Measurements from ENCODE around the gene ZFAND2B.

Gene ZFAND2B

DNA sequence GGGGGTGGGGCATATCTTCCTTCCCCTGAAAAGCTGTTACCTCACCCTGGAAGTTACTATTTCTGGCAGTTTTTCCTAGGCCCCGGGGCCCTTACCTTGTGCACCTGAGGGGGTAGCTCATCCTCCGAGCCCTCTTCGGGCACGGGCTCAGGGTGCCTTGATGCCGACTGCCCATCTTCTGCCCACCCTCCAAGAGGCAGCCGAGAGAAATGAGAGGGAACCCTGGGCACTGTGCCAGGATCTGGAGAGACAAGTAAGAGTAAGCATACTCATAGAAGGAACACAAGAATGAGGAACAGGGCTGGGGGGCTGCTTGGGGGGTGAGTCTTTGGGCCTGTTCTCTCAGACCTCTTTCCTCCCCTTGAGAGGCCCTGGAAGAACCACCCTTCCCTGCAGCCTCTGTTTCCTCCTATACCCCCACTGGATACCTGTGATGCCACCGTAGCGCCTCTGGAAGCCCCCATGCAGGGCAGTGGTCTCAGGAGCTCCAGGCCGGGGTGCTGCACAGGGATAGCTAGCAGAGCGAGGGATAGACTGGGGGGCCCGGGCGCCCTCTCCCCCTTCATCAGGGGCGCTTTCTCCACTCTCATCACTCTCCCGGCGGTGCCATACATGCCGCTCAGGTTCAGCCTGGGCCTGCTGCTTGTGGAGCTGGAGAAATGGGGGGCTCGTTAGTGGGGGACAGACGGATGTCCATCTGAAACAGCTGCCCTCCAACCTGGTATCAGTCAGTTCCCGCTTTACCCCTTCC is 14.2 kb downstream of the ZFAND2B start:
- no peak for DNase-seq

DNA sequence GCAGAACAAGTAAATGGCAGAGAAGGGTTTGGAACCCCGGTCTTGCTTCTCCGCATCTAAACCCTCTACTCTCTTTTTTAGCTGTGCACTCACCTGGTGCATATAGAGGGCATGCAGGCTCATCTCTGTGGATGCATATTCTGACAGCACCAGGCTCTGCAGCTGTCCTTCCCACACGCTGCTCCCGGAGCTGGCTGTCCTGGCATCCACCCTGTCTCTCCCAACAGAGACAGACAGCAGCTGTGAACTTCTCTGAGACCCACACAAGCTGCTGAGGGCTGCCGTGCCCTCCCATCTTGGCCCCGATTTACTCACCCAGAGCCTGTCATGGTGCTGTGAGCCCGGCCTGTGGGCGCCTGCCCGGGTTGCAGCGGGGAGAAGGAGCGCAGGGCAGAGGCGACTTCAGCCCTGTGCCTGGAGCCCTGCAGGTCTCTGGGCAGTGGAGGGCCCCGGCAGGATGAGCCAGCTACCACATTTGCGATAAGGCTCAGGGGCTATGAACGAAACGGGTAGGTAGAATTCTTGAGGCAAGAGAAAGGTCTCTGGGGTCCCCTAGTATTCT is 15.5 kb downstream of the ZFAND2B start:
- no peak for DNase-seq

DNA sequence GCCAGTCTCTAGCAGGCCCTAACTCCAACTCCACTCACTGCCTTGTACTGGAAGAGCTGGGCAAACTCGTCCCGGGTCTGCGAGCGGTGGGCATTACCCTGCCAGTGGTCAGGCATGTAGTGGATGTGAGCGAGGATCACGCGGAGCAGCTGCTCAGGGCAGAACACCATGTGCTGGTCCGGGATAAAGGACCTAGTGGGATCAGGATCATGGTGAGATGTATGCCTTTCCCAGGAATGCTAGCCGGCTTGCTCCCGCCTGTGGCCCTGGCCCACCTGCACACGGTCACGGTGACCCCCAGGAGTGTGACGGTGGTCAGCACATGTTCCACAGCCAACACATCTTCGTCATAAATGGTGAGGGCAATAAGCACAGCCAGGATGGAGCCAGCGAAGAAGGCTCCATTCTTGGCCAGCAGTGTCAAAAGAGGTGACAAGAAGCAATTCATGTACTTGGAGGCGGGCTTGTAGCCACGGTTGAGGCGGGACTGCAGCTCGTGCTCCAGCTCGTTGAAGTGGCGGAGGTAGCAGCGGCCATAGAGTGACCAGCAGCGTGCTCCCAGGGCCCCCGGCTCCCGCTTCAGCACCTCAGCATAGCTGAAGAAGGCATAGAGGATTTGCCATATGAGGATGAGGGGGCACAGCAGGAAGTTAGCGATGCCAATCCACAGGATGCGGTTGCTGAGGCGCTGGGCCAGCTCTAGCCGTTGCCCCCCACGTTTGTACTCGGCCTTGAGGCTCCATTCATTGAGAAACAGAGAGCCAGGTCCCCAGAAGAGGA is 17.4 kb downstream of the ZFAND2B start:
- DNase-seq, result no peak

DNA sequence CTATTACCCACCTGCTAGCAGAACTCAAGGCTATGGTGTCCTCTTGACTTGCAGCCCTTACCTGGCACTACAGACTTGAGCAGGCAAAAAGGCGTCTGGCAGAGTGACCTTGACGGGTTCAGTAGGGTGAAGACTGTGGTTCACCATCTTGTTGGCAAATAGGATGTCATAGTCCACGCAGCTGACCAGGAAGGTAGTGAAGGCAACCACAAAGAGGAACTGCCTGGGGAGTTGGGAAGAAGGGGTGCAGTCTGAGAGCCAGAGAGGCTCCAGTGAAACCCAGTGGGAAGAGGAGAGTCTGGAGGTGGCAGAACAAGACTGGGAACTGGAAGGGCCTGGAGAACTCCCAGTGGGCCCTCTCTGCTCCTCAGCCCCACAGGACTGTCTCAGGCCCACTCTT is 18.8 kb downstream of the ZFAND2B start:
- DNase-seq, result no peak

DNA sequence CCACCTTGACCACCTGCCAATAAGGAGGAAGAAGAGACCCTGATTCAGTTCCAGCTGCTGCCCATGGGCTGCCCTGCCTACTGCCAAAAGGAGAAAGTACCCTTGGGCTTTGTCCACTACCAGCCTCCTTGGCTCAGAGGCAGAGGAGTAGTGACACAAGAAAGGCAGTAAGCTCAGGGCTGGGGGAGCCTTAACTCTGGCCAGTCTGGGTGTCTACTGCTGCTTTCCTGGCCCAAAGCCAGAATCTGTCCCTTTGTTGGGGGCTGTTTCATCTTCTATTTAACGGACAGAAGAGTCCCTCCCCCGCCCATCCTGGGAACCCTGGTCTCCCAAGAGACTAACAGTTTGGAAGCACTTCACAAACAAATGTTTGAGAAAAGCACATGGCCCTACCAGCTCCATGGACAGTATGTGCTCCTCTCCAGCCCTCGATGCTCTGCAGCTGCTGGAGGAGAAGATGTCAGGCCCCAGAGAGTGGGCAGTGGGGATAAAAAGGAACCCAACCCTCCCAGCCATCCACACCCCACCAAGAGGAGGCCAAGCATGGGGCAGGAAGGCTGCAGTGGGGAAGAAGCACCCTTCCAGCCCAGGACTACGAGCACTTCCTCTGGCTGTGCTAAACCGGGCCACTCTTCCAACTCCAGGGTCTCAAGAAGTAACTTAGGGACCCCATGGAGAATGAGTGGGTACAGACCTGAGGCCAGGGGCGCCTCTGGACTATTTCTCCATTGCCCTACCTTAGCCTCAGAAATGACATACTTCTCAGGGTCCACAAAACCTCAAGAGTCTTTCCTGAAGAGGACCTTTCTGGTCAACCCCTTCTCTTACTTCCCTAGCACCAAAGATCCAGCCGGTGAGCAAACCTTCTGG is 21.7 kb downstream of the ZFAND2B start:
- no peak for DNase-seq

DNA sequence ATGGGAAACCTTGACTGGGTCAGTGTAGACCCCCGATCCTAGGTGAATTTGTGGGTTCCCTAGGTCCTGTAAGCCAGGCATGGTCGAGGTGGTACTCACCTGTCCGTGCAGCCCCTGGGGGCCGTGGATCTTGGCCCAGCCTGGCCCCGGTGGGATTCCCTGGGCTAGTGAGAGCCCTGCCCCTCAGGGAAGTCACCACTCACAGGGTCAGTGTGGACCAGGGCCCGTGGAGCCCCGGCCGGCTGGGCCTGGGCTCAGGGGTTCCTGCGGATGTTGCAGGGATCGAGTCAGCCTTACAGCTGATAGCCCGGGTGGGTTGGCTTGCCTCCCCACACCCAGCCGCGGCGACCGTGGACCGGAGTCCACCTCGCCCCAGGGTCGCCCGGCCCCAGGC is 22.3 kb downstream of the ZFAND2B start:
- no peak for DNase-seq

DNA sequence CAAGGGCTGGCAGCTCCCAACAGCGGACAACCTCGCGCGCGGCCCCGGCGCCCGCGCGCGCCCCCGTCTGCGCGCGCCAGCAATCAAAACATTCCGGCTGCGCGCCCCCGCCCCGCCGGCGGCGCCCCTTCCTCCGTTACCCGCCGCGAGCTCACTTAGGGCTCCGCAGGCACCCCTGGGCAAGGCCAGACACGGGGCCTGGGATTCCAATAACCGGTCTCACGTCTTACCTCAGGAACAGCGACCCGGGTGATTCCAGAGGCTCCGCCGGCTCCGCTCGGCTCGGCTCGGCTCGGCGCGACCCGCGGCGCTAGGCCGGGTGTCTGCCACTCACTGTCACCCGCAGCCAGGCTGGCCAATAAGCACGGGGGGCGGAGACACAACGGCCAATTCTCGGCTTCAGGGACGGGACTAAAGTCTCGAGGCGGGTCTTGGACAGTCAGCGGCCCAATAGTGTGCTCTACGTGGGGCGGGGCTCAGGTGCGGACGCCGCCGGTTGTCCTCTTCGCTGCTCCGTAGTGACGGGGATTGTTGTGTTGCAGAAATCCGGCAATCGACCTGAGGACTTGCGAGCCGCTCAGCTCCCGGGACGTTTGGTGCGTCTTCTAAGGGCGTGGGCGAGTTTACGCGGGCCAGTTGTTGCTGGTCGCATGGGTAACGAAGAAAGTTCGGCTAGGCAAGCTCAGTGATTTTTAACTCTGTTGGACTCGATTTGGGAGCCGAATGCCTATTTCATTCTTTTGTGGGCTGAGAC is 22.9 kb downstream of the ZFAND2B start, which contains the start of the genes ANKZF1 and ATG9A:
ANKZF1 (plus strand) TSS at position 502 of the 754 bp plus-strand sequence. CDS start 452 bp downstream, outside the sequence.
ATG9A (minus strand) TSS at position 332 of the 754 bp plus-strand sequence. CDS start 1,612 bp downstream, outside the sequence.
- DNase-seq, result peak; percentile 98

DNA sequence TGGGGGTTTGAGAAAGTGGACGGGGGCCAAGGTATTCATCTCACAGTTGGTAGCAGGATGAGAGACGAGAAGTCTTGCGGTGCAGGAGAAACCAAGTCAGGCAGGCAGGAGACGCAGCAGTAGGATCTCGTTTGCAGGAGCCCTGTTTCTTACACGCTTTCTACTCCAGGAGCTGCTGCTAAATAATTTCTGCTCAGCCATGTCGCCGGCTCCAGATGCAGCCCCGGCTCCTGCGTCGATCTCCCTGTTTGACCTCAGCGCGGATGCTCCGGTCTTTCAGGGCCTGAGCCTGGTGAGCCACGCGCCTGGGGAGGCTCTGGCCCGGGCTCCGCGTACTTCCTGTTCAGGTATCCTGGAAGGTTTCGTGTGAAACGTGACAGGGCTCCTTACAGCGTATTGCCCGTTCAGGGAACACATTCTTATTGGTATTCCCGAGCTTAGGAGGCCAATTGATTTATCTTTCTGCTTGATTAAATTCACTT is 23.5 kb downstream of the ZFAND2B start:
- DNase-seq, result no peak

DNA sequence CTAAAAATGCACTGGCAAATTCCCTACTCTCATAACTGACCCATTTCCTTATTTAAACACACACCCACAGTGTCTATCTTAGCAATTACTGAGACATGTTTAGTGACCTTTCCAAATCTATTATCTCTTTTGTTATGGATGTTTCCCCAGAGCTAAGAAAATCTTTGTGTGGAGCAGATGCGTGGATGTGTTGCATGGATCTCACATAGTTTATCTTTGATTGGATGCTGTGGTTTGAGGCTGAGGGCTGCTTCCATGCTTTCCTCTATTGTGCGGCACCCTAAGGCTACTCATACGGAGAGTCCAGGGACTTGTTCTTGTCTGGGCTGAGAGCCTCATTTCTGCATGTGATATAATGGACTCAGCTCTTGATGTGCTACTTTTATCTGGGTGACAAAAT is 27.7 kb downstream of the ZFAND2B start:
- no peak for DNase-seq

DNA sequence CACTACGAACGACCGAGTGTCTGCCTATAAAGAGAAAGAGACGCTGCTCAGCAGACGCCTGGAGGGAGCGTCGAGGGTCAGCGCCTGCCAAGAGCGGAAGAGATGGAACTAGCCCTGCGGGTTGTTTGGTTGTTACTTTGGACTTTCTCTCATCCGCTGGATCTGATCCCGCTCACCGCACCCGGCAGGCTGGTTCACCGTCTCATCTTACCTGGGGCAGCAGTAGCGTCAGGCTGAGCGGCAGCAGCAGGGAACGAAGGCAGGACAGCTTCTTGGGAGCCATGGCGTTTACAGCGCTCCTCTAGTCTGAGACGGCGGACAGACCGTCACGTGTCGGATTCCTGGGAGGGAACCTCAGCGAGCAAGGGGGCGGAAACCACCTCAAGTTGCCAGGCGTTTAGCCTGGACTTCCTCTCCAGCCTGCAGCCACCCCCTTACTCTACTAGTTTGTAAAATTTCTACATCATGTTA is 36.7 kb downstream of the ZFAND2B start:
- DNase-seq, result no peak

DNA sequence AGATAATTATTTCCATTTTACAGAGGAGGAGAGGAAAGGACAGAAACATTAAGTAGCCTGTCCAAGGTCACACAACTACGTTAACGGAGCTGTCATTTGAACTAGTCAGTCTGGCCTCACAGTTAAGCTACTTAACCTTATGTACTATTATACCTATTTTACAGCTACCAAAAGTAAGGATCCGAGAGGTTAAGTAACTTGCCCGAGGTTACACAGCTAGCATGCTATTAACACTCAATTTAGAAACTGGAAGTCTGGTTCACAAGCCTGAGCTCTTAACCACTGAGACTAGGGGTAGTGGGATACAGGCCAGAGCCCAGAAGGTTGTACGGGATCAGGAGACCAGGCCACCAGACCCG is 38.2 kb downstream of the ZFAND2B start:
- DNase-seq, result no peak

DNA sequence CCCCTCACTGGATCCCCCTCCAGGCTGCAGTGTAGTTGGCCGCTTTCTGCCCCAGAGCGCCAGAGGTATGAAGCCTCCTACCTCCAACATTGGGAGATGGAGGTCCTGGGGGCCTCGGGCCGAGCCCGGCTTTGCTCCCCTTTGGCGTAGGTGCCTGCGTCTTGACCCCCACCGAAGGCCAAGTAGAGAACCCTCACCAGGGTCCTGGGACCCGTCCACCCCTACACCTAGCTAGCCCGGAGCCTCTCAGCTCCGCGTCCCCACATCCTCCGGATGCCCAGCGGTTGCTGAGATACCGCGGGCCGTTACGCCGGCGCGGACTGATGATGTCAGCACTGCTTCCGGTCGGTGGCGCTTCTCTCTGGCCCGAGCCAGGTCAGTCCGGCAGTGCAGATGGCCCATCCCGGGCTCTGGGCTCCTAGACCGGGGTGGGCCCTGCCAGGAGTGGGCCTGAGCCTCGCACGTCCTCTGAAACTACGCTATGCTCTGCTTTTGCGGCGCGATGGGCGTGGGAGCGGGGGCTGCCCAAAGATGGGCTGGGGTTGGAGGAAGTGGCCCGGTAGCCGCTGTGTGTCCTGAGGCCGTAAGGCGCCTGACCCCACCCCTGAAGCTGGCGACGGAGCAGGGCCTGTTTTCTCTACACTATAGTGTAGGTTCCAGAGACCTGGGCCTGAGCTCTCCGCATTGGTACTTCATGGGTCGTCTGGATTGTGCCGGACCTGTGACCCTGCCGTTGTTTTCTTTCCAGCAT is 38.7 kb downstream of the ZFAND2B start, which contains the start of the genes GLB1L and STK16:
GLB1L (minus strand) TSS at position 297 of the 751 bp plus-strand sequence. CDS start 1,871 bp downstream, outside the sequence.
STK16 (plus strand) TSS at position 332 of the 751 bp plus-strand sequence. CDS start 521 bp downstream, outside the sequence.
- peak; percentile 97 for DNase-seq

DNA sequence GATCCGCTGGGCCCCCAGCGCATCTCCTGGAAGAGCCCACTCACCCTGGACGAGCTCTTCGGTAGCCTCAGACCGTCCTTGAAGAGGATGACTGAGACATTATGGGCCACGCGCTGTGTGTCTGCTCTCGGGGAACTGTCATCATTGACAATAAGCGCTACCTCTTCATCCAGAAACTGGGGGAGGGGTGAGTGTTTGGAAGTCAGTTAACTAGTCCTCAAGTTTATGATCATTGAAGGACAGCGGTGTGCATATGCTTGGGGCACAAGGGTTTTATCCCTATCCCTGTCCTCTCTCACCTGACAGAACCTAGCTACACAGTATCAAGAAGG is 39.3 kb downstream of the ZFAND2B start:
- no peak for DNase-seq

DNA sequence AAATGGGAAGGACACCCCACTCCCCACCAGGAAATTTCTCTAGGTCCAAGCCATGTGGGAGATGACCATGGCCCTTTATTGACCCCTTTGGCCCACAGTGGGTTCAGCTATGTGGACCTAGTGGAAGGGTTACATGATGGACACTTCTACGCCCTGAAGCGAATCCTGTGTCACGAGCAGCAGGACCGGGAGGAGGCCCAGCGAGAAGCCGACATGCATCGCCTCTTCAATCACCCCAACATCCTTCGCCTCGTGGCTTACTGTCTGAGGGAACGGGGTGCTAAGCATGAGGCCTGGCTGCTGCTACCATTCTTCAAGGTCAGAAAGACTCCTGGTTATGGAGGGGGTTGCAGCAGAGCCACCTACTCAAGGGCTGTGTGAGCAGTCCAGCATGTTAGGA is 40.0 kb downstream of the ZFAND2B start:
- no peak for DNase-seq

DNA sequence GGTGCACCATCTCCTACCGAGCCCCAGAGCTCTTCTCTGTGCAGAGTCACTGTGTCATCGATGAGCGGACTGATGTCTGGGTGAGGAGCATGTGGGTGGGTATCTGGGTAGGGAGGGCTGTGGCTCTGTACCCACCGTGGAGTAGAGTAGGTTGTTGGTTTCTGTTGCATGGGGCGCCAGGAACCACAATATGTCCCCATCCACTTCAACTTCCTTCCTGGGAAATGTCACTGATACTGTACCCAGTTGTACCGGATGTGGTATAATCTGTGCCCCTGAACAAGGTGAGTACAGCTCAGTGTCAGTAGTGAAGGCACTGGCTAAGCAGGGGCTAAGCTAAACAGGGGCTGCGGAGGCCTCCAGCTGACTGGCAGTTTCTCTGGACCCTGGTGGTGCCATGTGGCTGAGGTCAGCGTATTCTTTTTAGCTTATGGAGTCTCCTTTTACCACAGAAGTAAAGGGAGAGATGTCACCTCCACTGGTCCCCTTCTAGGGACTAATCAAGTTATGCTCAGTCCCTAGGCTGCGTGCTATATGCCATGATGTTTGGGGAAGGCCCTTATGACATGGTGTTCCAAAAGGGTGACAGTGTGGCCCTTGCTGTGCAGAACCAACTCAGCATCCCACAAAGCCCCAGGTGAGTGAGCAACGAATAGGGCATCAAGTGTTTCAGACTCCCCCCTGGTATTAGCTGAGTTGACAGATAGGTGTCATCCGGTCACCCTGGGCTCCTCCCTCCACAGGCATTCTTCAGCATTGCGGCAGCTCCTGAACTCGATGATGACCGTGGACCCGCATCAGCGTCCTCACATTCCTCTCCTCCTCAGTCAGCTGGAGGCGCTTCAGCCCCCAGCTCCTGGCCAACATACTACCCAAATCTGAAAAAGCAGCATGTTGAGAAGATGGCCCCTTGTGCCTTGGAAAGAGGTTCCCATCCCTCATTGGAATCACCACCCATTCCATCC is 41.4 kb downstream of the ZFAND2B start:
- DNase-seq, result no peak

DNA sequence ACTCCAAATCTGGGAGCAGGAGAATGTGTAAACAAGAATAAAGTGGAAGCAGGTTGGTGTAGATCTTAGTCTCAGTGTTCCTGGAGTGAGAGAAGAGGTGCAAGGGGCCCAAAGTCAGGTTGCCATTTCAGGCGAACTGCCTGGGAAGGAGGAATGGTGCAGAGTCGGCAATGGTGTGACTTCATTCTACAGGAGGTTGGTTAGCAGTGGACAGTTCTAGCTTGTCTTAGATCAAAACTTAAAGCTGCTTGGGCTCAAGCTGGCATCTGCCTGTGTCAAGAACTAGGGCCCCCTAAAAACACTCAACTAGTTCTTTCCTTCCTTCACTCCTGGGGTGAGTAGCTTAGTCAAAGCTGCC is 42.2 kb downstream of the ZFAND2B start:
- DNase-seq, result no peak

DNA sequence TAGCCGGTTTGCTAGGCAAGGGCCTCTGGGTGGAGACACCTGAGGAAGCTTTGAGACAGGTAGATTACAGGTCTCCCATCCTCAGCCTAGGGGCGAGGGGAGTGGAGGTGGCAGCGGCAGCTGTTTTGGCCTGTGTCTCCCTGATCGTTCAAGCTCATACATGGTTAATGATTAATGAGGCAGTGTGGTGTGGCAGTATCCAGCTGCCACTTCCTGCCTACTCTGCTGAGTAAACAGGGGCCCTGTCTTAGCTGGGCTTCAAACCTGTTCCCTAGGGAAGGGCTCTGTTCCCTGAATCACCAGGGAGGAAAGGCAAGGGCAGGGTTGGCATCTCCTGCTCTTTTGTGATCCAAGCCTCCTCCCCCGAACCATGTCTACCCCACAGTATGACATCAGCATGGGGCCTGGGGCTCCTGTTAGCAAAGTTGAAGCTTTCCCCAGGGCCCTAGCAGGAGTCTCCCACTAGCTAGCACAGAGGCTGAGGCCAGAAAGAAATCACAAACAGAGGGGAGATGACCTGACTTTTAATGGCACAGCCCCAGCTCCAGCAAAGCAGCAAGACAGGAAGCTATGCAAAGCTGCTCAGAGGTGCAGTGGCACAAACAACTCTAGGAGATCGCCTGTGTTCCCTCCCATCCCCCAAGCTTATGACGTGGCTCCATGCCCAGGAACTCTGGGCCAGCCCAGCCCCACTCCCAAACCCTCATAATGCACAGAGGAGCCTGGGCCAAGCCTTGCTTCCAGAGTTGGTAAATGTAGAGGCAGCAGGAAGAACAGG is 42.8 kb downstream of the ZFAND2B start:
- DNase-seq, result peak; percentile 63

DNA sequence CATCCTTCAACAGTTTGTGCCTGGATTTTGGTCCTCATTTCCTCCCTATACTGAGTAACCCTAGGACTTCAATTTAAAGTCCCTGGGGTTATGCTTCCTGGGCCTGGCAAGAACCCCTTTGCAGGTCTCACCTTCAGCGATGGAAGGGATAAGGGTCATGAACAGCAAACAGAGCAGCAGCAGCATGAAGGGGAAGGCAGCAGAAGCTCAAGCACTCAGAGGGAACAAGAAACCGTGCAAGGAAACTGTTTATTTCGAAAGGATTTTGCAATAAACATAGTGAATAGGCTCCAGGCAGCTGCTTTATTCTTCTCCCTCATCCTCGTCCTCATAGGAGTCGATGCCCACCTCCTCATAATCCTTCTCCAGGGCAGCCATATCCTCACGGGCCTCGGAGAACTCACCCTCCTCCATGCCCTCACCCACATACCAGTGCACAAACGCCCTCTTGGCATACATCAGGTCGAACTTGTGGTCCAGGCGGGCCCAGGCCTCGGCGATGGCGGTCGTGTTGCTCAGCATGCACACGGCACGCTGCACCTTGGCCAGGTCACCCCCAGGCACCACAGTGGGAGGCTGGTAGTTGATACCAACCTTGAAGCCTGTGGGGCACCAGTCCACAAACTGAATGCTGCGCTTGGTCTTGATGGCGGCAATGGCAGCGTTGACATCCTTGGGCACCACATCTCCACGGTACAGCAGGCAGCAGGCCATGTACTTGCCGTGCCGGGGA is 43.6 kb downstream of the ZFAND2B start:
- DNase-seq, result no peak
